ENCODE measurements around the gene FBXO47. TPM values are rescaled to one million over a fixed set of nuclear protein-coding genes. Genes with fewer than 3 reads are reported as not detected.
"Not testable (repeated sequence)": the region's sequence is repeated elsewhere in the genome, so short reads cannot be mapped to it uniquely, and the experiment has no call there.

Gene FBXO47
- total RNA-seq, 6 donors from 2014 or later, result not detected

DNA sequence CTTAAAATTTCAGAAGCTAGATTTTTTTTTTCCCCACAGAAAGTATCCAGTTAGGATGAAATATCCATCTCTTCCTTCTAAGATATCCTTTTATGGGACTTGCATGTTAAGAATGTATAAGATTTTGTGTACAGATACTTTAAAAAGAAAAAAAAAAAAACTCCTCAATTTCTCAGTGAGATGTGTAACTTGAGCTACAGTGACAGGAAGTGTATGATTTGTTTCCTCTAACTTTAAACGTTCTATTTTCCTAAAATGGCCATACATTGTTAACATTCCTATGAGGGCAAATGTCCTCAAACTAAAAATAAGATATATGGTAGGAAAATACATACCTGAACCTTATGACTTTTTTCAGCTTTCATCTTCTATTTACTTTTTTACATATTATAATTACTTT, 8.9 kb downstream of the FBXO47 start:
- no peaks in the 10 kb centered on the region for H3K36me3 ChIP-seq
- H3K4me1 ChIP-seq, result no peaks in the 10 kb centered on the region
- TF ChIP-seq, protein P1, sequence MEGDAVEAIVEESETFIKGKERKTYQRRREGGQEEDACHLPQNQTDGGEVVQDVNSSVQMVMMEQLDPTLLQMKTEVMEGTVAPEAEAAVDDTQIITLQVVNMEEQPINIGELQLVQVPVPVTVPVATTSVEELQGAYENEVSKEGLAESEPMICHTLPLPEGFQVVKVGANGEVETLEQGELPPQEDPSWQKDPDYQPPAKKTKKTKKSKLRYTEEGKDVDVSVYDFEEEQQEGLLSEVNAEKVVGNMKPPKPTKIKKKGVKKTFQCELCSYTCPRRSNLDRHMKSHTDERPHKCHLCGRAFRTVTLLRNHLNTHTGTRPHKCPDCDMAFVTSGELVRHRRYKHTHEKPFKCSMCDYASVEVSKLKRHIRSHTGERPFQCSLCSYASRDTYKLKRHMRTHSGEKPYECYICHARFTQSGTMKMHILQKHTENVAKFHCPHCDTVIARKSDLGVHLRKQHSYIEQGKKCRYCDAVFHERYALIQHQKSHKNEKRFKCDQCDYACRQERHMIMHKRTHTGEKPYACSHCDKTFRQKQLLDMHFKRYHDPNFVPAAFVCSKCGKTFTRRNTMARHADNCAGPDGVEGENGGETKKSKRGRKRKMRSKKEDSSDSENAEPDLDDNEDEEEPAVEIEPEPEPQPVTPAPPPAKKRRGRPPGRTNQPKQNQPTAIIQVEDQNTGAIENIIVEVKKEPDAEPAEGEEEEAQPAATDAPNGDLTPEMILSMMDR (IDR thresholded peaks at IDR 0.05), result no peak
- TF ChIP-seq POLR2AphosphoS5 (IDR thresholded peaks at IDR 0.05) (no peak), POLR2A (IDR thresholded peaks at IDR 0.05) (no peak), EP300 (IDR thresholded peaks at IDR 0.05) (no peak)
- DNase-seq (no peak), ATAC-seq (ENCODE audit: low FRiP score in 2 of 2) (no peak)
- H3K27me3 ChIP-seq, result no peaks in the 10 kb centered on the region
- H3K9me3 ChIP-seq, result no peaks in the 10 kb centered on the region
- no peak overlapping the region for H3K4me3 ChIP-seq
- no peak overlapping the region for H3K27ac ChIP-seq
- WGBS, 2 donors, result 0 to 3% methylated on average over 1 of the region's 1 CpG

DNA sequence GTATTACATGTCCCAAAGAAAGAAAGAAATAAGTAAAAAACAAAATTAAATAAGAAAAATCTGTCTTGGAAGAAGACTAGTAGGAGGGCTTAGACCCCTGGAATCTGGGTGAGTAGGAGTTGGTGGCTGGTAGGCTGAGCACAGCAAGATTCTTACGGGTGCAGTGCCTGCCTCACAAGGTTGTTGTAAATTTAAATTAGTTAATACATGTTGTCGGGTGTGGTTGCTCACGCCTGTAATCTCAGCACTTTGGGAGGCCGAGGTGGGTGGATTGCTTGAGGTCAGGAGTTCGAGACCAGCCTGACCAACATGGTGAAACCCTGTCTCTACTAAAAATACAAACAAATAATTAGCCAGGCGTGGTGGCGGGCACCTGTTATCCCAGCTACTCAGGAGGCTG, 13.4 kb downstream of the FBXO47 start:
- H3K4me3 ChIP-seq; H3K9me3 ChIP-seq; ATAC-seq (ENCODE audit: low FRiP score in 2 of 2); H3K36me3 ChIP-seq; H3K27me3 ChIP-seq; H3K27ac ChIP-seq; DNase-seq; H3K4me1 ChIP-seq: not testable (repeated sequence)
- WGBS, 2 donors, result 92 to 94% methylated on average over 7 of the region's 7 CpGs

DNA sequence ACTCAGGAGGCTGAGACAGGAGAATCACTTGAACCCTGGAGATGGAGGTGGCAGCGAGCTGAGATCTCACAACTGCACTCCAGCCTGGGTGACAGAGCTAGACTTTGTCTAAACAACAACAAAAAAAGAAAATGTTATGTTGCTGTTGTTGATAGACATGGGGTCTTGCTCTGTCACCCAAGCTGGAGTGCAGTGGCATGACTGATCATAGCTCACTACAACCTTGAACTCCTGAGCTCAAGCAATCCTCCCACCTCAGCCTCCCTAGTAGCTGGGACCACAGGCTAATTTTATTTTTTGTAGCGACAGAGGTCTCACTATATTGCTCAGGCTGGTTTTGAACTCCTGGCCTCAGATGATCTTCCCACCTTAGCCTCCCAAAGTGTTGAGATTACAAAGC, 20.0 kb downstream of the FBXO47 start:
- ATAC-seq (ENCODE audit: low FRiP score in 2 of 2) (no peak), DNase-seq (no peak)
- WGBS, 2 donors, result 90 to 94% methylated on average over 2 of the region's 2 CpGs
- Histone ChIP-seq H3K4me1 (no peaks in the 10 kb centered on the region), H3K4me3 (no peak overlapping the region), H3K36me3 (no peaks in the 10 kb centered on the region), H3K27ac (no peak overlapping the region), H3K9me3 (no peaks in the 10 kb centered on the region), H3K27me3 (no peaks in the 10 kb centered on the region)
- TF ChIP-seq POLR2AphosphoS5 (IDR thresholded peaks at IDR 0.05) (no peak), EP300 (IDR thresholded peaks at IDR 0.05) (no peak), POLR2A (IDR thresholded peaks at IDR 0.05) (no peak)
- TF ChIP-seq, protein P1 (IDR thresholded peaks at IDR 0.05), result no peak

DNA sequence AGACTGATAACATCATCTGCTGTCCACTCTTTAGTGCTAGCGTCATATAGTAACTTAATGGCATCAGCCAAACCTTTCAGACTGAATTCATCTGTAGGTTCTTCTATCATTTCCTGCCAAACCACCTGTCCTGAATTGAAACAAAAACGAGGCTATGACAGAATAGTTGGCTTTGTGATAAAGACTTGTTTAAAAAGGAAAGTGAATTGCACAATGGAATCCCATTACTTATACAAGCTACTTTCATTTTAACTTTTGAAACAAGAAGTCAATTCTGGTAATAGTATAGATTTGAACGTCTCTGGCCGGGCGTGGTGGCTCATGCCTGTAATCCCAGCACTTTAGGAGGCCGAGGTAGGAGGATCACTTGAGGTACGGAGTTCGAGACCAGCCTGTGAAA, 23.6 kb downstream of the FBXO47 start:
- H3K36me3 ChIP-seq, result no peaks in the 10 kb centered on the region
- no peak for DNase-seq
- H3K4me1 ChIP-seq, result no peaks in the 10 kb centered on the region
- TF ChIP-seq EP300 (IDR thresholded peaks at IDR 0.05) (no peak), POLR2A (IDR thresholded peaks at IDR 0.05) (no peak), POLR2AphosphoS5 (IDR thresholded peaks at IDR 0.05) (no peak)
- TF ChIP-seq, protein P1 (IDR thresholded peaks at IDR 0.05), result no peak
- no peak overlapping the region for H3K27ac ChIP-seq
- H3K4me3 ChIP-seq, result no peak overlapping the region
- ATAC-seq (ENCODE audit: low FRiP score in 2 of 2), result no peak
- H3K9me3 ChIP-seq, result no peaks in the 10 kb centered on the region
- WGBS, 2 donors, result 51 to 63% methylated on average over 8 of the region's 8 CpGs
- no peaks in the 10 kb centered on the region for H3K27me3 ChIP-seq

DNA sequence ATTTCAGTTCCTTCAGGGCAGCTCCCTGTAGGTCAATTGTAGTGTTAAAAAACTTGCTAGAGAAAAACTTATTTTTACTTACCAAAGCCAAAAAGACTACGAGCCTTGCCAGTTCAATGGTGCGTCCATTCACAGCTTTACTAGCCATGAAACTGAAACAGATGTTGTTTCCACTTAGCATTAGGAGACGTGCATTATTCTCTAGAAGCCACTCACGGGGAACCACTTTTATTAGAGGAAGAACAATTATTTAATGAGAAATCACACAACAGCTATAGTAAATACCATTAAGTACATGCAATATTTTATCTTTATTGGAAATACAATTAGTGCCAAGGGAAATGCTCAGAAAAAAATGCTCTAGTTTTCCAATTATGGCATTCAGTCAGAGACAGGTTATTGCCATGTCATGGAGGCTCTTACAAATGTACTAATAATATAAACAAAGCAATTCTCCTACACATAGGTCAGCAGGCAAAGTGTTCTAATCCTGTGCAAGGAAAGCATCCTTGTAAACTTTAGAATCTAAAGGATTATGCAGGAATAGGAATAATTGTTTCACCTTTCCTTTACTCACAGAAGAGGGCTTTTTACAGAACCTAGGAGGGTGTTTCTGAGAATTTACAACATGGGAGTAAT, 24.4 kb downstream of the FBXO47 start:
- no peak for ATAC-seq (ENCODE audit: low FRiP score in 2 of 2)
- no peak for DNase-seq

More for the DNA sequence above, 24.4 kb downstream of the FBXO47 start:
- Histone ChIP-seq H3K27me3 (no peaks in the 10 kb centered on the region), H3K4me3 (no peak overlapping the region), H3K9me3 (no peaks in the 10 kb centered on the region), H3K27ac (no peak overlapping the region), H3K4me1 (no peaks in the 10 kb centered on the region), H3K36me3 (no peaks in the 10 kb centered on the region)
- TF ChIP-seq, protein P1 (IDR thresholded peaks at IDR 0.05), result no peak
- TF ChIP-seq POLR2A (IDR thresholded peaks at IDR 0.05) (no peak), EP300 (IDR thresholded peaks at IDR 0.05) (no peak), POLR2AphosphoS5 (IDR thresholded peaks at IDR 0.05) (no peak)
- whole genome bisulfite sequencing, 2 donors, result 65 to 71% methylated on average over 4 of the region's 4 CpGs

Measured in upper lobe of left lung (tissue), 6 donors.